Central memory CD8-positive, alpha-beta T cell (primary cell): ENCODE measurements around the gene CNBD2.
"Not testable (repeated sequence)": the region's sequence is repeated elsewhere in the genome, so short reads cannot be mapped to it uniquely, and the experiment has no call there.

Source experiments
- ATAC-seq: fragments of 150-1000 bp; cut with Tn5 transposase; replicated peaks from 2 replicates; pipeline ENCODE4 v1.10.0; 2022; ENCODE audit warnings: mild to moderate bottlenecking, moderate FRiP score, moderate number of reproducible peaks; ENCODE audit not compliant: poor library complexity, severe bottlenecking; ENCODE audit errors: extremely low read depth
- DNase-seq, 2 donors: peaks; one replicate each; pipeline ENCODE4 v3.0.0; 2021; ENCODE audit warnings: low spot score in 2 of 2
- H3K27ac Mint-ChIP-seq: one replicate; pipeline ENCODE4 v1.8.0; 2022; ENCODE audit warnings: low read depth, mild to moderate bottlenecking, moderate library complexity, mixed read lengths
- H3K27me3 Mint-ChIP-seq: one replicate; pipeline ENCODE4 v1.8.0; 2022; ENCODE audit warnings: mixed read lengths
- H3K36me3 Mint-ChIP-seq: one replicate; pipeline ENCODE4 v1.8.0; 2022; ENCODE audit warnings: mild to moderate bottlenecking, moderate library complexity, mixed read lengths; ENCODE audit not compliant: insufficient read depth
- H3K4me1 Mint-ChIP-seq: one replicate; pipeline ENCODE4 v1.8.0; 2022; ENCODE audit warnings: mixed read lengths
- H3K4me3 Mint-ChIP-seq: one replicate; pipeline ENCODE4 v1.8.0; 2022; ENCODE audit warnings: mild to moderate bottlenecking, moderate library complexity, mixed read lengths
- H3K9me3 Mint-ChIP-seq: one replicate; pipeline ENCODE4 v1.8.0; 2022; ENCODE audit warnings: mixed read lengths

The CNBD2 gene

GRCh38 chr20:36010076-36010475 is 41.7 kb downstream of the CNBD2 start:
- Mint-ChIP-seq H3K27ac (no peak overlapping the region), H3K9me3 (no peaks in the 10 kb centered on the region), H3K27me3 (no peaks in the 10 kb centered on the region), H3K36me3 (no peaks in the 10 kb centered on the region), H3K4me3 (no peak overlapping the region), H3K4me1 (no peaks in the 10 kb centered on the region)
- ATAC-seq (no peak), DNase-seq (no peak)

DNA sequence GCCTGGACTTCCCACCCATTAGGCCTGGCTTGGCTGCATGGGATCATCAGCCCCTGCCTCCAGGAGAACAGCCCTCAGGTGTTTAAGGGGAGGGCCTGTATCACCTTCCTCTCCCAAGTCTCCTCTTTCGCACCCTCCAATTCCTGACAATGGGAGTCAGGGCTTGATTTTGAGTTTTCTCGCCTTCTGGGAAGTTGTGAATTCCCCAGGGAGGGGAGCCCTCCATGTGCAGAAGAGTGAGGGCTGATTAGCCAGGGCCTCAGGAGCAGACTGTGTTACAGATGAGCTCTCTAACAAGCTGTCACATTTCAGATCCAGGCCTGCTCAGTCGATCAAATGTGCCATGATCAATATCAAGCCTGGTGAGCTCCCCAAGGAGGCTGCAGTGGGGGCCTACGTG is 42.4 kb downstream of the CNBD2 start:
- no peaks in the 10 kb centered on the region for H3K27me3 Mint-ChIP-seq
- no peak overlapping the region for H3K4me3 Mint-ChIP-seq
- H3K36me3 Mint-ChIP-seq: no peaks in the 10 kb centered on the region
- DNase-seq (no peak), ATAC-seq (no peak)
- H3K4me1 Mint-ChIP-seq: no peaks in the 10 kb centered on the region
- H3K9me3 Mint-ChIP-seq: no peaks in the 10 kb centered on the region
- H3K27ac Mint-ChIP-seq: no peak overlapping the region

- Mint-ChIP-seq H3K27me3 (no peaks in the 10 kb centered on the region), H3K27ac (no peak overlapping the region), H3K9me3 (no peaks in the 10 kb centered on the region), H3K36me3 (no peaks in the 10 kb centered on the region), H3K4me1 (no peaks in the 10 kb centered on the region), H3K4me3 (no peak overlapping the region)
- no peak for DNase-seq
- ATAC-seq: no peak
These were observed 47.5 kb downstream of the CNBD2 start for GRCh38 chr20:36015806-36016403.

DNA sequence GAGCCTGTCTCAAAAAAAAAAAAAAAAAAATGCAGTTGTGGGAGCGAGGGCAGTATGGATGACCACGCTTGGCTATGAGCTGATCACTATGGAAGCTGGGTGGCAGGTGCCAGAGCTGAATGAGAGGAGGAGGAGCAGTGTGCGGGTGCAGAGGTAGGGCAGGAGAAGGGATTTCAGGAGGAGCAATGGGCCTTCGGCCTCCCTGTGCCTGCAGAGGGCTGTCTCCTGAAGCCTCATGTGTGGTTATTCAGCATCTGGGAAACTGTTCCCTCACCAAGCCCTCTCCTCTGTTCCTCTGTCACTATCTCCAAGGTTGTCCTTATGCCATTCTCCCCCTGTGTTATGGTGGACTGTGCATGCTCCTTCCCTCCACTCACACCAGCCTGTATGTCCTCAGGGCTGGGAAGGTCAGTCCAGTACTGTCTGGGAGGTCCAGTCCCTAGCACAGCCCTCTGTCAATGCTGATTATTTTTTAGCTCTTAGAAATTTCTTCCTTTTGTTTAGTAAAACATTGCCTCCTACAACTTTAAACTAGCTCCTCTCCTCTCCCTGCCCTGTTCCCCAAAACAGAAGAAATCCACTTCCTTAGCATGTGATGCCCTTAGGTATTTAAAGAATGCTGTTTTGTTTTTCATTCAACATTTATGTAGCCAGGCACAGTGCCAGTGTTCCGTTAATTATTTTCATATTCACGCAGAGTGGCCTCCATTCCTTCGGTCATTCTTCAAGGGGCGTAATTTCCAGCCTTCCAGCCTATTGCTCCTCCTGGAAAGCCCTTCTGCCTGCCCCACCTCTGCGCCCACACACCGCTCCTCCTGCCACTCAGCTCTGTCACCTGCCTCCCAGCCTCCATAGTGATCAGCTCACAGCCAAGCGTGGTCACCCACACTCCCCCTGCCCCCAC is 48.9 kb downstream of the CNBD2 start:
- no peak overlapping the region for H3K4me3 Mint-ChIP-seq
- no peak for DNase-seq
- no peaks in the 10 kb centered on the region for H3K4me1 Mint-ChIP-seq
- no peaks in the 10 kb centered on the region for H3K36me3 Mint-ChIP-seq
- no peak for ATAC-seq
- H3K27me3 Mint-ChIP-seq: no peaks in the 10 kb centered on the region
- no peak overlapping the region for H3K27ac Mint-ChIP-seq
- no peaks in the 10 kb centered on the region for H3K9me3 Mint-ChIP-seq

DNA sequence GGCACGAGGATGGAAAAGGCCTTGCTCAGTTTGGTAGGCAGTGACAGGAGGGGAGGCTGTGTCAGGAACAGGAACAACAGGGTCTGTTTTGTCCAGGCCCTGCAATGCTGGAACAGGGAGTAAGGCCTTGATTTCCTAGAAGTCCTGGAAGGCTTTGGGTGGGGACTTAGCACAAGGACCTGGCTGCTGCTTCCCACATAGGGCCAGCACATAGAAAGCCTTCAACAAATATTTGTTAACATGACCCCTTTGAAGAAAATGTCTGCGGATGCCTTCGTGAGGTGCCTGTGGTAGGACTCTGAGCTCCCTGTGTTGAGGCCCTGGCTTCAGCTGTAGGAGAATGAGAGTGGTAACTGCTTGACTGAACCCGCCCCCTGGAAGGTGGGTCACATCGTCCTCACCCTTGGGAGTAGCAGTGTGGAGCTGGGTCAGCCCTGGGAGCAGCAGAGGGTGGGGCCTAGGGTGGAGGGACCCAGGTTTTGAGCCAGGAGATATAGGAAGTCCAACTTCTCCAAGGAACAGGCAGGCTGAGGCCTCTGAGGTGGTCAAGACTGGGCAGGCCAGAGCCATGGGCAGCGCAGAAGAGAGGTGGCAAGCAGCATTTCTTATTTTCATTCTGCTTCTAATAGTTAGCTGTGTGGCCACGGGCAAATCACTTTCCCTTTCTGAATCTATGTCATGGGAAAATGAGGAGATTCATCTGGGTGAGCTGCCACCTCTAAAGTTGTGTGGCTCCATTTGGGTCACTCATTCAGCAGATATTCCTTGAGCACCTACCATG is 50.0 kb downstream of the CNBD2 start:
- DNase-seq: no peak
- Mint-ChIP-seq H3K4me1 (no peaks in the 10 kb centered on the region), H3K9me3 (no peaks in the 10 kb centered on the region), H3K4me3 (no peak overlapping the region), H3K27ac (no peak overlapping the region), H3K27me3 (no peaks in the 10 kb centered on the region), H3K36me3 (no peaks in the 10 kb centered on the region)
- ATAC-seq: no peak

DNA sequence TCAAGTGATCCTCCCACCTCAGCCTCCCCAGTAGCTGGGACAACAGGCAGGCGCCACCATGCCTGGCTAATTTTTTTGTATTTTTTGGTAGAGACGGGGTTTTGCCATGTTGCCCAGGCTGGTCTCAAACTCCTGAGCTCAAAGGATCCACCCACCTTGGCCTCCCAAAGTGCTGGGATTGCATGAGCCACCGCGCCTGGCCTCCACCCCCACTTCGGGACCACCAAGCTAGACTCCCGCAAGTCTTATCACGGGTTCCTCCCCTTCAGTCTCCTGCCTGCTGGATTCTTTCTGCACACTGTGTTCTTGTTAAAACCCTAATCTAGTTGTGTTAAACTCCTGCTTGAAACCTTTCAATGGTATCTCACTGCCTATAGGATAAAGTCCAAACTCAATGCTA is 57.7 kb downstream of the CNBD2 start:
- not testable (repeated sequence) for ATAC-seq, H3K36me3 Mint-ChIP-seq, H3K27ac Mint-ChIP-seq, H3K9me3 Mint-ChIP-seq, H3K4me1 Mint-ChIP-seq, H3K4me3 Mint-ChIP-seq, DNase-seq
- peaks cover 27% of the 10 kb centered on the region for H3K27me3 Mint-ChIP-seq

DNA sequence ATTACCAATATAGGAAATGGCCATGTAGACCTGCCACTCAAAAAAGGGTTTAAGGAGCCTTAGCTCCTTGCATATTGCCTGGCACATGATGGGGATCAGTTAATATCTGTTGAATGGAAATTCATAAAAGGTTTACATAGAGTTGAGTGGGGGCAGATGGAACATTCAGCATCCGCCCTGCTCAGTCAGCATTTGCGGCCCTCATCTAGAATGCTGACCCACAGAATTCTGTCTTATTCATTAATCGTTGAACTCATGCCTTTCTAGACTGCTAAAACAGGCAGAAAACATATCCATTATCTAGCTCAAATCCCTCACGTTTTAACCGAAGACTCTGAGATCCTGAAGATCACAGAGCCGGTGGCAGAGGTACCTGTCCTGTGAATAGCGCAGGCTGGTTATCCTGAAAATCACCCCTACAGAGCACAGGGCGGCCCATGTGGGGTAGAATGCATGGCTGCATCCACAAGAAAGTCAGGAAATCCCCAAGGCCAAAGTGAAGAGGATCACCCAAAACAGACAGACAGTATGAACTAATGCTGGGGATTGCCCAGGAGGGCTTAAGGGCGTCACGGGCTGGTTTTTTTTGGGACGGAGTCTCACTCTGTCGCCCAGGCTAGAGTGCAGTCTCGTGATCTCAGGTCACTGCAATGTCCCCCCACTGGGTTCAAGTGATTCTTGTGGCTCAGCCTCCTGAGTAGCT is 59.9 kb downstream of the CNBD2 start:
- H3K4me1 Mint-ChIP-seq: no peaks in the 10 kb centered on the region

GRCh38 chr20:36030149-36030548 is 61.8 kb downstream of the CNBD2 start:
- H3K4me1 Mint-ChIP-seq: no peaks in the 10 kb centered on the region
- H3K4me3 Mint-ChIP-seq: no peak overlapping the region
- no peaks in the 10 kb centered on the region for H3K9me3 Mint-ChIP-seq
- H3K36me3 Mint-ChIP-seq: no peaks in the 10 kb centered on the region
- H3K27me3 Mint-ChIP-seq: peaks cover 32% of the 10 kb centered on the region
- no peak overlapping the region for H3K27ac Mint-ChIP-seq
- ATAC-seq (no peak), DNase-seq (no peak)

More for the DNA sequence above, 59.9 kb downstream of the CNBD2 start:
- Mint-ChIP-seq H3K9me3 (no peaks in the 10 kb centered on the region), H3K4me3 (no peak overlapping the region), H3K27ac (no peak overlapping the region), H3K27me3 (peaks cover 32% of the 10 kb centered on the region), H3K36me3 (no peaks in the 10 kb centered on the region)
- DNase-seq: no peak
- no peak for ATAC-seq

DNA sequence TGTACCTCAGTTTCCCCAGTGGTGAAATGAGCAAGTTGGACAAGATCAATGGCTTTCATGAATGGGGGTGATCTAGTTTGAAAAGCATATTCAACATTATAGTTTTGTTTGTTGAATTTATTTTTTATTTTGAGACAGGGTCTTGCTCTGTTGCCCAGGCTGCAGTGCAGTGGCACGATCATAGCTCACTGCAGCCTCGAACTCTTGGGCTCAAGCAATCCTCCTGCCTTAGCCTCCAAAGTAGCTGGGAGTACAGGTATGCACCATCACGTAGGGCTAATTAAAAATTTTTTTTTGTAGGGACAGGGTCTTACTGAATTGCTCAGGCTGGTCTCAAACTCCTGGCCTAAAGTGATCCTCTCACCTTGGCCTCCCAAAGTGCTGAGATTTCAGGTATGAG is 63.4 kb downstream of the CNBD2 start:
- no peak overlapping the region for H3K27ac Mint-ChIP-seq
- ATAC-seq (no peak), DNase-seq (no peak)
- no peaks in the 10 kb centered on the region for H3K36me3 Mint-ChIP-seq
- peaks cover 23% of the 10 kb centered on the region for H3K27me3 Mint-ChIP-seq
- H3K9me3 Mint-ChIP-seq: no peaks in the 10 kb centered on the region
- no peaks in the 10 kb centered on the region for H3K4me1 Mint-ChIP-seq
- H3K4me3 Mint-ChIP-seq: no peak overlapping the region

GRCh38 chr20:36034875-36035274 is 66.5 kb downstream of the CNBD2 start:
- no peak for ATAC-seq
- Mint-ChIP-seq H3K4me3 (no peak overlapping the region), H3K36me3 (no peaks in the 10 kb centered on the region), H3K27ac (no peak overlapping the region), H3K4me1 (no peaks in the 10 kb centered on the region), H3K27me3 (peaks cover 17% of the 10 kb centered on the region), H3K9me3 (no peaks in the 10 kb centered on the region)
- no peak for DNase-seq

GRCh38 chr20:36035745-36036144 is 67.4 kb downstream of the CNBD2 start:
- H3K4me3 Mint-ChIP-seq: no peak overlapping the region
- H3K4me1 Mint-ChIP-seq: no peaks in the 10 kb centered on the region
- ATAC-seq (no peak), DNase-seq (no peak)
- H3K27me3 Mint-ChIP-seq: peaks cover 8% of the 10 kb centered on the region
- no peaks in the 10 kb centered on the region for H3K9me3 Mint-ChIP-seq
- H3K27ac Mint-ChIP-seq: no peak overlapping the region
- H3K36me3 Mint-ChIP-seq: no peaks in the 10 kb centered on the region

DNA sequence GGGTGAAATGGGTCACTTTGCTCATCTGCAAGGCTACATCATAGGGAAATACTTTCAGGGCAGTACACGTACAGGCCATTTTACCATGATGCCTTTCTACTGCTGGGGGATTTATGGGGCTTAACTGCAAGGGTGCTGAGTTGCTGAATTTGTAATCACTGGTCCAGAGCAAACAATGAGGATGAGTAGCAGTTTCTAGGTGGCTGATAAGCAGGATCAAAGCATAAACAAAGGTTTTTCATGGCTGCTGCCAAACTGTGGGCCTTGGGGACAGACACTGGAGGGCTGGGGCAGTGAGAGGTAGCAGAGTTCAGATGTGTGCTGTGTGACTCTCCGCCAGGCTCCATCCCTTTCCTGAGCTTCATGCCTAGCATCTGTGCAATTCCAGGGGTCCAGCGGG is 68.3 kb downstream of the CNBD2 start:
- ATAC-seq (no peak), DNase-seq (no peak)
- Mint-ChIP-seq H3K27me3 (no peaks in the 10 kb centered on the region), H3K4me1 (no peaks in the 10 kb centered on the region), H3K9me3 (no peaks in the 10 kb centered on the region), H3K27ac (no peak overlapping the region), H3K4me3 (no peak overlapping the region), H3K36me3 (no peaks in the 10 kb centered on the region)
